Panc1 (cell line): ENCODE measurements around the gene APCDD1.

Experiments
- CTCF ChIP-seq: fragments of 450-650 bp; IDR thresholded peaks from 2 replicates; pipeline ENCODE4 v1.5.1; 2017; ENCODE audit warnings: mild to moderate bottlenecking
- POLR2AphosphoS5 ChIP-seq: IDR thresholded peaks from 2 replicates; pipeline ENCODE4 v1.6.1; 2012; ENCODE audit warnings: mild to moderate bottlenecking, low read depth, low read length, moderate library complexity
- SIN3A ChIP-seq: IDR thresholded peaks from 2 replicates; pipeline ENCODE4 v1.6.1; 2012; ENCODE audit warnings: low read depth, mild to moderate bottlenecking, low read length, moderate library complexity, borderline replicate concordance; ENCODE audit not compliant: insufficient read depth
- TCF7L2 ChIP-seq: IDR thresholded peaks from 2 replicates; pipeline ENCODE4 v1.6.1; 2011; ENCODE audit warnings: mild to moderate bottlenecking, low read depth, low read length, inconsistent platforms
- TF ChIP-seq, protein P1 (sequence below), 2 experiments: IDR thresholded peaks; 2 replicates each; pipeline ENCODE4 v1.6.1; 2011 to 2012; ENCODE audit warnings: low read depth in 2 of 2, control low read depth in 1 of 2, low read length in 1 of 2, mild to moderate bottlenecking in 1 of 2, moderate library complexity in 1 of 2; ENCODE audit not compliant: insufficient read depth in 1 of 2

DNA sequence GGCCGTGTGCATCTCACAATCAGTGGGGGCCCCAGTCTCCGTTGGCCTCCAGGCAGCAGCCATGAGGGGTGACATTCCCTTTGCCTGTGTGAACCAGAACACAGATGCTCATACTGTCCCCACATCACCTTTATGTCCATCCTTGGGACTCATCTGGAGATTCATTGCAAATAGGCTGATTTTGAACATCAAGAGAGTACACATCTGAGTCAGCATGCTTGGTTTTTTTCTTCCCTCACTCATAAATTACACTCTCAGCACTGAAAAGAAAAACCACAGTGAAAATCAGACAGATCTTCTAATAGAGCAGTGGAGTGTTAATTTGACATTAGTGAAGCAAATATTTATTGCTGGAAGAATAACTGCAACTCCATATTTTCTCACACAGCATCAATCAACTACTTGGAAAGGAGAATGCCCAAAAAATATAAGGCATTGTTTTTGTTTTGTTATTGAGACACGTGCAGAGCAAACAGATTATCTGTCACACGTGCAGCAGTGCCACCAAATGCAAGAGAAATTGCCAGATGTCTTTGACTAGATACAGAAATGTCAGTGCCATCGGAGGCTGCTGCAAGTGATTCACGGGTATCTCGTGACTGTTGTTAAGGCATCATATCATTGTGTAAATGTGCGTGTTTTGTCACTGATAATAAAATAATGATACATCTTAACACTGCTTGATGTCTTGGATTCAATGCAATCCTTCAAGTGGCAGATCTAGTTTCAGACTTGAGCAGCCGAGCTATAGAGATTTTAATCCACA lies 10.9 kb downstream of the APCDD1 start:
- no peak for TF ChIP-seq TCF7L2
- no peak for TF ChIP-seq CTCF
- TF ChIP-seq, protein P1, sequence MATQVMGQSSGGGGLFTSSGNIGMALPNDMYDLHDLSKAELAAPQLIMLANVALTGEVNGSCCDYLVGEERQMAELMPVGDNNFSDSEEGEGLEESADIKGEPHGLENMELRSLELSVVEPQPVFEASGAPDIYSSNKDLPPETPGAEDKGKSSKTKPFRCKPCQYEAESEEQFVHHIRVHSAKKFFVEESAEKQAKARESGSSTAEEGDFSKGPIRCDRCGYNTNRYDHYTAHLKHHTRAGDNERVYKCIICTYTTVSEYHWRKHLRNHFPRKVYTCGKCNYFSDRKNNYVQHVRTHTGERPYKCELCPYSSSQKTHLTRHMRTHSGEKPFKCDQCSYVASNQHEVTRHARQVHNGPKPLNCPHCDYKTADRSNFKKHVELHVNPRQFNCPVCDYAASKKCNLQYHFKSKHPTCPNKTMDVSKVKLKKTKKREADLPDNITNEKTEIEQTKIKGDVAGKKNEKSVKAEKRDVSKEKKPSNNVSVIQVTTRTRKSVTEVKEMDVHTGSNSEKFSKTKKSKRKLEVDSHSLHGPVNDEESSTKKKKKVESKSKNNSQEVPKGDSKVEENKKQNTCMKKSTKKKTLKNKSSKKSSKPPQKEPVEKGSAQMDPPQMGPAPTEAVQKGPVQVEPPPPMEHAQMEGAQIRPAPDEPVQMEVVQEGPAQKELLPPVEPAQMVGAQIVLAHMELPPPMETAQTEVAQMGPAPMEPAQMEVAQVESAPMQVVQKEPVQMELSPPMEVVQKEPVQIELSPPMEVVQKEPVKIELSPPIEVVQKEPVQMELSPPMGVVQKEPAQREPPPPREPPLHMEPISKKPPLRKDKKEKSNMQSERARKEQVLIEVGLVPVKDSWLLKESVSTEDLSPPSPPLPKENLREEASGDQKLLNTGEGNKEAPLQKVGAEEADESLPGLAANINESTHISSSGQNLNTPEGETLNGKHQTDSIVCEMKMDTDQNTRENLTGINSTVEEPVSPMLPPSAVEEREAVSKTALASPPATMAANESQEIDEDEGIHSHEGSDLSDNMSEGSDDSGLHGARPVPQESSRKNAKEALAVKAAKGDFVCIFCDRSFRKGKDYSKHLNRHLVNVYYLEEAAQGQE (IDR thresholded peaks at IDR 0.05; ENCODE audit: insufficient read depth in 1 of 2, low read depth in 2 of 2, low read length in 1 of 2), result no peak
- no peak for TF ChIP-seq SIN3A
- no peak for TF ChIP-seq POLR2AphosphoS5
